Right lobe of liver (tissue), 6 donors: ENCODE results near the gene GPC4. TPM values are rescaled to one million over a fixed set of nuclear protein-coding genes. Genes with fewer than 3 reads are reported as not detected.

ENCODE experiments used
- ATAC-seq, 4 donors: fragments of 200-7000 bp; cut with Tn5 transposase; one replicate each; pipeline ENCODE4 v1.9.1; 2020; ENCODE audit warnings: mild to moderate bottlenecking in 4 of 4, moderate library complexity in 4 of 4
- DNase-seq, 3 donors: peaks; one replicate each; pipeline ENCODE4 v3.0.0-alpha.2; 2020
- H3K27ac ChIP-seq, 3 donors: fragments of 200-600 bp; one replicate each; pipeline ENCODE4 v1.8.0; 2022
- H3K27me3 ChIP-seq, 2 donors: fragments of 200-600 bp; one replicate each; pipeline ENCODE4 v1.8.0; 2022
- H3K36me3 ChIP-seq, 4 donors: fragments of 200-600 bp; sonication (generic) in 1 of 4; one replicate each; pipeline versions ENCODE4 v1.5.1 to v1.8.0; 2017 to 2022; ENCODE audit warnings: control low read depth in 1 of 4
- H3K4me1 ChIP-seq, 4 donors: fragments of 200-600 bp; sonication (generic) in 1 of 4; one replicate each; pipeline versions ENCODE4 v1.5.1 to v1.8.0; 2017 to 2022; ENCODE audit warnings: control low read depth in 1 of 4
- H3K4me3 ChIP-seq, 3 donors: fragments of 200-600 bp; one replicate each; pipeline ENCODE4 v1.8.0; 2022
- H3K9me3 ChIP-seq, 4 donors: fragments of 200-600 bp; sonication (generic) in 1 of 4; one replicate each; pipeline versions ENCODE4 v1.5.1 to v1.8.0; 2017 to 2022; ENCODE audit warnings: control low read depth in 1 of 4
- CTCF ChIP-seq, 4 donors: fragments of 200-600 bp in 3 of 4; fragments of 450-650 bp in 1 of 4; IDR thresholded peaks; one replicate each; pipeline versions ENCODE4 v1.5.1 to v1.8.0; 2016 to 2022; ENCODE audit warnings: antibody characterized with exemption in 4 of 4, mild to moderate bottlenecking in 2 of 4
- POLR2A ChIP-seq: fragments of 450-650 bp; IDR thresholded peaks from one replicate; pipeline ENCODE4 v1.6.1; 2017; ENCODE audit warnings: antibody characterized with exemption, mild to moderate bottlenecking
- WGBS: methylation state at CpG from one replicate; pipeline ENCODE4 v1.1.6; 2018; ENCODE audit warnings: low coverage, low lambda C conversion rate; ENCODE audit not compliant: insufficient coverage; ENCODE audit errors: missing lambda C conversion rate; 5-methylcytosine and 5-hydroxymethylcytosine counted together
- intact Hi-C, 2 donors: fragments of 100-400 bp; cut with DNase I; formaldehyde crosslinking; loops; one replicate each; pipeline versions ENCODE4 v1.11.2 to v1.14.1; 2022
- total RNA-seq, 6 experiments: library from RNA; depleted of rRNA in 2 of 6; stranded (reverse); fragments of >200 nt in 2 of 6; fragmentation: NEBNext Ultra II Directional in 3 of 6; extraction: Animal tissue kit (Norgen Biotek cat#: 25700) in 3 of 6; gene quantifications; one replicate each; pipeline versions ENCODE4 v1.1.0 to v1.2.4, GENCODE V29; 2016 to 2023
- donor health status: DM: no; HTN: yes; CAD: no.
- donor health status: DM: no; HTN: no; CAD: no.
- donor health status: DM: no; HTN: no; CAD: no.
- donor health status: DM: no; HTN: yes; CAD: no.
- donor health status: DM: no; HTN: yes; CAD: no.

Gene GPC4
- total RNA-seq, 6 experiments from 2014 or later = 0.88 to 2.3 (median 1.2) TPM

DNA sequence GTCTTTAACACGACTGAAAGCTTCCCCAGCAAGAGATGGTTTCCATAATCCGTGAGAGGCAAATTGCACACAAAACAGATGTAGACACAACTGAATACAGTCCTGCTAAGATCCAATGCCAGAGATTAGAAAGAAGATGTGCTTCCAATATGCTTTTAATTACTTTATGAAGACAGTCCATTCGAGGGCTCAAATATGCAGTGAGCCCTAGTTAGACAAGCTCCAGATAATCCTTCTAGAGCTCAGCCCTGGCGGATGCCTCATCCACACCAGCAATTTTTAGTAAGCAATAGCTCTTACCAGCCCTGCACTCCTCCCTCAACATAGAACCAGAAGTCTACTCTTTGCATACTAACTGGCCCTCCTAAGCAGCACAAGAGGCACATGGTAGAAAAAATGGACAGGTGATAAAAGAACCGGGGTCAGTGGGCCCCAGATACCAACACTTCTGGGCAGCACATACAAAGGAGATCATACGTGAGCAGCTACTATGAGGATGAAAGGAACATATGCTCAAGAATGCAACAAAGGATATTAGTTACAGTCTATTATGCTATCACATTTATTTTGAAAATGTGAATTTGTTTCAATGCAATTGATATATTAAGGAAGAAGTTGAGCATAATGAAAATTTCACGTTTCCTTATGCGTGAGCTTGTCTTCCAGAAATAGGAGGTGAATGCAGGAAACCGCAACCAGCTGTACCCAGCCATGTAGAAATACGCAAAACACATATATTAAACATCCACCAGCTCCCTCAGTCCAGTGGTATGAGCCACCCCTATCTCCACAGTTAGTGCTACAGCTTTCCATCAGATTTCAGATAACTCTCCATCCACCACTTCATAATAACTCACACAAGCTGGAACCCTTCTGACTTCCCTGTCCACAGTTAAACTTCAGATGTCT, 34.3 kb downstream of the GPC4 start:
- no peak for DNase-seq
- no peak for TF ChIP-seq CTCF (IDR thresholded peaks at IDR 0.05)
- no peak for TF ChIP-seq POLR2A
- Histone ChIP-seq H3K4me1 (no peaks in the 10 kb centered on the region), H3K4me3 (no peak overlapping the region), H3K36me3 (no peaks in the 10 kb centered on the region), H3K9me3 (no peaks in the 10 kb centered on the region), H3K27me3 (no peaks in the 10 kb centered on the region), H3K27ac (no peak overlapping the region)
- 65% methylated on average over 10 of the region's 10 CpGs for WGBS
- intact Hi-C loops = no loop called here
- ATAC-seq = no peak

GRCh38 chrX:133376422-133376821, 38.9 kb downstream of the GPC4 start:
- Histone ChIP-seq H3K27ac (no peak overlapping the region), H3K9me3 (no peaks in the 10 kb centered on the region), H3K36me3 (no peaks in the 10 kb centered on the region), H3K27me3 (no peaks in the 10 kb centered on the region), H3K4me3 (no peak overlapping the region), H3K4me1 (no peaks in the 10 kb centered on the region)
- TF ChIP-seq POLR2A = no peak
- TF ChIP-seq CTCF (IDR thresholded peaks at IDR 0.05) = no peak
- intact Hi-C loops = no loop called here
- ATAC-seq (no peak), DNase-seq (no peak)
- WGBS = 75% methylated on average over 2 of the region's 3 CpGs

DNA sequence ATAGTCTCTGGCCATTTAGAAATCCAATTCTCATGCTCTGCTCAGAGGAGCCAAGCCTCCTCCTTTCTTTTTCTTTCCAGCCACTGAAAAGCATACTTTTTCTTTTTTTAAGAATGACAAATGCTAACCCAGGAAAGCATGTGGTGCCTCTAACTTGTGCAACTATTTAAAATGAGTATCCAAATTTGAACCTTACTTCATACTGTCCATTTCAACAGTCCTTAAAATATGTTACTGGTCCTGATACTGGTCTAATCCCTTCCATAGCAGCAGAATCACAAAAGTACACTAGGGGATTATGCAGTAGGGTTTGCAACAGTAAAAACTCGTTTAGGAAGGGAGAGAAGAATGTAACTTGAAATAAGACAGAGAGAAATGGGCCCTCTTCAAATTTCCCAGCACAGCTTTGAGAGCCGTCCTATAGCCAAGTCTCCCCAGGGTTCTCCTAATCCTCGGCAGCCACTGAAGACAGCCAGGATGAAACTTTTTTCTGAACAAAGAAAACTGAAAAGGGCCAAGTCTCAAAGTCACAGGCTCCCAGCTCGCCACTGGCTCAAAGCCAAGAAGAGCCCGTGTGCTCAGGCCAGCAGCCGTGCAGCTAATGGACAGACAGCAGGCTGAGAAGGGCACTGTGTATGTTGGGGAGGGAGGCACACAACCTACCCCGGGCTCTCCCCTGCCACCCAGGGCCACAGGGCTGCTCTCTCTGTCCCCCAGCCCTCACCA, 39.5 kb downstream of the GPC4 start:
- no peak for TF ChIP-seq POLR2A
- TF ChIP-seq CTCF (IDR thresholded peaks at IDR 0.05) = no peak
- ATAC-seq (no peak), DNase-seq (no peak)
- Histone ChIP-seq H3K4me1 (no peaks in the 10 kb centered on the region), H3K36me3 (no peaks in the 10 kb centered on the region), H3K4me3 (no peak overlapping the region), H3K9me3 (no peaks in the 10 kb centered on the region), H3K27ac (no peak overlapping the region), H3K27me3 (no peaks in the 10 kb centered on the region)
- intact Hi-C loops = no loop called here
- 49% methylated on average over 4 of the region's 7 CpGs for WGBS

GRCh38 chrX:133374874-133375387, 40.4 kb downstream of the GPC4 start:
- no peaks in the 10 kb centered on the region for H3K4me1 ChIP-seq
- H3K27me3 ChIP-seq = no peaks in the 10 kb centered on the region
- no peak overlapping the region for H3K27ac ChIP-seq
- H3K9me3 ChIP-seq = no peaks in the 10 kb centered on the region
- H3K4me3 ChIP-seq = no peak overlapping the region
- intact Hi-C loops = no loop called here
- WGBS = 50% methylated on average over 2 of the region's 2 CpGs
- TF ChIP-seq CTCF (IDR thresholded peaks at IDR 0.05) = no peak
- TF ChIP-seq POLR2A = no peak
- ATAC-seq (no peak), DNase-seq (no peak)
- no peaks in the 10 kb centered on the region for H3K36me3 ChIP-seq
